Fibroblast of skin of scalp (primary cell): Measurements from ENCODE around the gene OR52N4. TPM values are rescaled to one million over a fixed set of nuclear protein-coding genes. Genes with fewer than 3 reads are reported as not detected.
"Not testable (repeated sequence)": the region's sequence is repeated elsewhere in the genome, so short reads cannot be mapped to it uniquely, and the experiment has no call there.

Experiments used
- DNase-seq: peaks from one replicate; pipeline ENCODE4 v3.0.0-alpha.2; 2013
- polyA plus RNA-seq, 2 experiments: library from polyadenylated mRNA; unstranded; fragments of 120-200 nt; gene quantifications; one replicate each; pipeline ENCODE4 v1.2.1, GENCODE V29; 2013; ENCODE audit not compliant: insufficient read length in 2 of 2

The OR52N4 gene
- not detected for polyA plus RNA-seq (2013, experiment 1 of 2; ENCODE audit: insufficient read length)
- not detected for polyA plus RNA-seq (2013, experiment 2 of 2; ENCODE audit: insufficient read length)

GRCh38 chr11:5753943-5754342 lies at the start of gene OR52N4:
Gene OR52N4, plus strand, starts transcription at chr11:5754243. Its CDS starts 498 bp downstream, at chr11:5754741.
- DNase-seq = no peak

- DNase-seq = no peak
These were observed 48.4 kb upstream of the OR52N4 start for GRCh38 chr11:5705688-5706087.

- no peak for DNase-seq
These were observed 41.5 kb upstream of the OR52N4 start for GRCh38 chr11:5712507-5712906.

GRCh38 chr11:5713695-5714094 lies 40.3 kb upstream of the OR52N4 start:
- no peak for DNase-seq

- DNase-seq = not testable (repeated sequence)
These were observed 37.5 kb upstream of the OR52N4 start for GRCh38 chr11:5716518-5716917.

GRCh38 chr11:5719703-5720495 lies 34.1 kb upstream of the OR52N4 start:
- DNase-seq = peak; percentile 22

- no peak for DNase-seq
These were observed 31.4 kb upstream of the OR52N4 start for GRCh38 chr11:5722622-5723021.

- DNase-seq = no peak
These were observed 27.7 kb upstream of the OR52N4 start for GRCh38 chr11:5726351-5726750.

GRCh38 chr11:5727691-5728090 lies 26.4 kb upstream of the OR52N4 start:
- DNase-seq = no peak

- DNase-seq = no peak
These were observed 17.6 kb upstream of the OR52N4 start, which contains the start of gene OR56B1 for GRCh38 chr11:5736396-5736795. Gene OR56B1, plus strand, starts transcription at chr11:5736448. Its CDS starts 69 bp downstream, at chr11:5736517.

- peak; percentile 10 for DNase-seq
These were observed 17.0 kb upstream of the OR52N4 start for GRCh38 chr11:5737091-5737490.

GRCh38 chr11:5737670-5738392 lies 16.2 kb upstream of the OR52N4 start:
- no peak for DNase-seq

GRCh38 chr11:5738431-5738830 lies 15.6 kb upstream of the OR52N4 start:
- no peak for DNase-seq

- DNase-seq = no peak
These were observed 7.4 kb upstream of the OR52N4 start for GRCh38 chr11:5746614-5747013.

- DNase-seq = no peak
These were observed 4.2 kb upstream of the OR52N4 start for GRCh38 chr11:5749836-5750235.

GRCh38 chr11:5767056-5767455 lies 13.0 kb downstream of the OR52N4 start:
- no peak for DNase-seq

- no peak for DNase-seq
These were observed 29.2 kb downstream of the OR52N4 start, which contains the start of gene OR52N5 for GRCh38 chr11:5783255-5783654. Gene OR52N5, minus strand, starts transcription at chr11:5783355. Its CDS starts 4,721 bp downstream, at chr11:5778634.

- no peak for DNase-seq
These were observed 37.1 kb downstream of the OR52N4 start, which contains the start of gene OR52N1 for GRCh38 chr11:5791165-5791564. Gene OR52N1, minus strand, starts transcription at chr11:5791265. Its CDS starts 2,449 bp downstream, at chr11:5788816.

GRCh38 chr11:5796541-5796940 lies 42.5 kb downstream of the OR52N4 start:
- no peak for DNase-seq

- no peak for DNase-seq
These were observed 49.9 kb downstream of the OR52N4 start for GRCh38 chr11:5803982-5804381.
